AG04450 (cell line): Measurements from ENCODE around the gene MRGPRF. TPM values are rescaled to one million over a fixed set of nuclear protein-coding genes. Genes with fewer than 3 reads are reported as not detected.
A peak's percentile ranks its signal among the peaks of the same experiment; 100 is the strongest.

Experiments
- CTCF ChIA-PET: fragments of 300-600, 350-600 bp; formaldehyde crosslinking; extraction: SDS; loops from one replicate; lab custom pipeline; 2022; ENCODE audit warnings: antibody characterized with exemption, inconsistent platforms; lab: Charles Lee
- POLR2A ChIA-PET: fragments of 350-600 bp; formaldehyde crosslinking; extraction: SDS; loops from one replicate; lab custom pipeline; 2021; ENCODE audit warnings: antibody characterized with exemption, inconsistent platforms; lab: Yijun Ruan, JAX
- DNase-seq: peaks from one replicate; pipeline ENCODE4 v3.0.0-alpha.2; 2011; ENCODE audit warnings: low read depth, low spot score
- H3K27ac ChIP-seq: one replicate; pipeline ENCODE4 v1.5.1; 2012; ENCODE audit warnings: low read depth, low read length, control low read depth
- H3K27me3 ChIP-seq: one replicate; pipeline ENCODE4 v1.6.0; 2012; ENCODE audit warnings: low read length; ENCODE audit not compliant: control insufficient read depth, insufficient read depth
- H3K4me3 ChIP-seq: 2 replicates; pipeline ENCODE4 v1.5.1; 2011; ENCODE audit warnings: mild to moderate bottlenecking, low read depth, low read length, control low read depth
- H3K9me3 ChIP-seq: 2 replicates; pipeline ENCODE4 v1.5.1; 2012; ENCODE audit warnings: low read length; ENCODE audit not compliant: control insufficient read depth, insufficient read depth
- polyA plus RNA-seq: library from polyadenylated mRNA; depleted of rRNA; stranded (reverse); fragments of >200 nt; gene quantifications from 2 replicates; pipeline ENCODE4 v1.2.3, GENCODE V29; 2011
- TF ChIP-seq, protein P1 (sequence below): IDR thresholded peaks from 2 replicates; pipeline ENCODE4 v1.5.1; 2011; ENCODE audit warnings: low read depth, low read length, control low read depth, inconsistent platforms

Gene MRGPRF
- polyA plus RNA-seq, 1 experiment: 28.6 TPM

DNA sequence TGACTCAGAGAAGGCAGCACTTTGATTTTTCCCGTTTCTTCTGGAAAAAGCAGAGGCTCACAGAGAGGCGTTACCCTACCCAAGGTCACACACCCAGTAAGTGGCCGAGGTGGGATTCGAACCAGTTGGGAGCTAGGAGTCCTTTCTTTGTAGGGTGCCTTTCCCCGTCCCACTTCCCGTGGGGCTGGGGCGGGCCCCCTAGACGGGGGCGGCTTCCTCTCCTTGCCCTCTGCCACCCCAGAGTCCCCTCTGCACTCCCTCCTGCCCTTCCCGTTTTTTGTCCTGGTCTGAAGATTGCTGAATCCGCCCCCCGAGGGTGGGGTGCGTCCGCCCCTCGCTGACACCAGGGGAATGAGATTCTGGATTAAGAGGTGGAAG lies 36.4 kb upstream of the MRGPRF start:
- POLR2A ChIA-PET: interaction anchor here (0.7 kb wide), 1 partner anchor 41 kb away, joined by 3 read pairs; no protein-coding TSS in a partner anchor
- no peak overlapping the region for H3K27ac ChIP-seq
- CTCF ChIA-PET: interaction anchor here (2.2 kb wide), 1 partner anchor 36 kb away, joined by 9 read pairs; the partner anchor contains the start of gene MRGPRF

DNA sequence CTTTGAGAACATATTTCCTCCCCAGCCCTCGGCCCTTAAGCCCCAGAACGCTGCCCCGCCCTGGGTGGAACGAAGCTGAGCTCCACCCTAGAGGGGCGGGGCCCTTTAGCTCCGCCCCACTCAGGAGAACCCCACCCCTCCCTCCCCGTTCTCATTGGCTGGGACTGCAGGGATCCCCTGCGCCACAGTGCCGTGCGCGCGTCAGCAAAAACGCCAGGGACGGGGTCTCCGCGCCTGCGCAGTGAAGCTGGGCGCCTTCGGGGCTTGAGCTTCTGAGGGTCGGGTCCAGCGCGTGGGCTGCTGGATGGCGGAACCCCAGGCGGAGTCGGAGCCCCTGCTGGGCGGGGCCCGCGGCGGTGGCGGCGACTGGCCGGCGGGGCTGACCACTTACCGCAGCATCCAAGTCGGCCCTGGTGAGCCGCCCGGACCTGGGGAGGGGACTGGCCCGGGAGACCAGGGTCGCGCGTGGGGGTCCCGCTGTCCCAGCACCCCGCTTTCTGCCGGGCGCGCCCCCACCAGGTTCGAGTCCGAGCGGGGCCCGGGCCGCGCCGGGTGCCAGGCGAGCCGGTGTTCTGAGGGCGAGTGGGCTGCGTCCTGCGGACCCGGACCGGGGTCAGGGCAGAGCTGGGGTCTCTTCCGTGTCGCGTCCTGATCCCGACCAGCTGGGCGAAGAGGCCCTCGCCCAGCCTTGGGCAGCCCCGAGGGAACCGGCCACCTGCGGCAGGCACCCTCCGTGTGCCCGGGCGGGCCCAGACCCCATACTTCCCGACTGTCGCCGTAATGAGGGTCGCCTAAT lies 35.8 kb upstream of the MRGPRF start, which contains the start of gene TPCN2:
TPCN2 (plus strand) TSS at position 239 of the 796 bp plus-strand sequence; CDS start at position 305, 66 bp downstream.
- ChIA-PET POLR2A (interaction anchor here (0.7 to 1.7 kb wide), 8 partner anchors 17 to 590 kb away, joined by 3 to 15 read pairs (median 4); partner anchors contain the start of gene MRGPRF), CTCF (interaction anchor here (0.9 to 2.2 kb wide), 3 partner anchors 36 to 51 kb away, joined by 3 to 9 read pairs (median 4); partner anchors contain the start of gene MRGPRF)
- DNase-seq: peak; percentile 92
- peak within 1 kb of the TSS; percentile 81 for H3K4me3 ChIP-seq
- TF ChIP-seq, protein P1, sequence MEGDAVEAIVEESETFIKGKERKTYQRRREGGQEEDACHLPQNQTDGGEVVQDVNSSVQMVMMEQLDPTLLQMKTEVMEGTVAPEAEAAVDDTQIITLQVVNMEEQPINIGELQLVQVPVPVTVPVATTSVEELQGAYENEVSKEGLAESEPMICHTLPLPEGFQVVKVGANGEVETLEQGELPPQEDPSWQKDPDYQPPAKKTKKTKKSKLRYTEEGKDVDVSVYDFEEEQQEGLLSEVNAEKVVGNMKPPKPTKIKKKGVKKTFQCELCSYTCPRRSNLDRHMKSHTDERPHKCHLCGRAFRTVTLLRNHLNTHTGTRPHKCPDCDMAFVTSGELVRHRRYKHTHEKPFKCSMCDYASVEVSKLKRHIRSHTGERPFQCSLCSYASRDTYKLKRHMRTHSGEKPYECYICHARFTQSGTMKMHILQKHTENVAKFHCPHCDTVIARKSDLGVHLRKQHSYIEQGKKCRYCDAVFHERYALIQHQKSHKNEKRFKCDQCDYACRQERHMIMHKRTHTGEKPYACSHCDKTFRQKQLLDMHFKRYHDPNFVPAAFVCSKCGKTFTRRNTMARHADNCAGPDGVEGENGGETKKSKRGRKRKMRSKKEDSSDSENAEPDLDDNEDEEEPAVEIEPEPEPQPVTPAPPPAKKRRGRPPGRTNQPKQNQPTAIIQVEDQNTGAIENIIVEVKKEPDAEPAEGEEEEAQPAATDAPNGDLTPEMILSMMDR: no peak
- H3K27ac ChIP-seq: no peak within 1 kb of the TSS
- H3K9me3 ChIP-seq: no peaks in the 10 kb centered on the region
- no peaks in the 10 kb centered on the region for H3K27me3 ChIP-seq

More for the DNA sequence above, 36.4 kb upstream of the MRGPRF start:
- TF ChIP-seq, protein P1: no peak
- Histone ChIP-seq H3K4me3 (peak overlapping the region; percentile 81), H3K9me3 (no peaks in the 10 kb centered on the region), H3K27me3 (no peaks in the 10 kb centered on the region)
- DNase-seq: no peak

DNA sequence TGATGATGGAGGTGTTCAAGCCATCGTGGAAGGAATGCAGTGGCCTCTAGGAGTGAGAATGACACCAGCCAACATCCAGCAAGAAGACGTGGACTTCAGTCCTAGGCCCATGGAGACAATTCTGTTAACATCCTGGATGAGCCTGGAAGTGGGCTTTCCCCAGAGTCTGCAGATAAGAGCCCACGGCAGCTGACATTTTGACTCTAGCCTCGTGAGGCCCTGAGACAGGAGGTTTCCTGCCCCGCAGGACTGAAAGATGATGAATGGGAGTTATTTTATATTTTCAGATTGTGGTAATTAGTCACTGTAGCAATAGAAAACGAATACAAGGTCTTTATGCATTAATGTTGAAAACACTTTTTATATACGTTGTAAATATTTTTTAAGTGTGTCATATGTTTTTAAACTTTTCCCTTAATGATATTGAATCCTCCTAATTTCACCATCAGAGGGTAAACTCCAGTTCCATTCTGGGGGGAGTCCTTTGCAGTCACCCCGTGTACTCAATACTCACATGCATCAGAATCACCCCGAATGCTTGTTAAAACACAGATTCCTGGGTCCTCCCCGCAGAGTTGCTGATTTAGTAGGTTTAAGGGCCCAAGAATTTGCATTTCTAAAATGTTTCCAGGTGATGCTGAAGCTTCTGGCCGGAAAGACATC lies 35.1 kb upstream of the MRGPRF start:
- no peaks in the 10 kb centered on the region for H3K9me3 ChIP-seq
- POLR2A ChIA-PET: interaction anchor here (0.8 to 1.7 kb wide), 7 partner anchors 16 to 591 kb away, joined by 3 to 15 read pairs (median 5); partner anchors contain the start of gene MRGPRF
- no peak overlapping the region for H3K27ac ChIP-seq
- no peak for DNase-seq
- TF ChIP-seq, protein P1: no peak
- CTCF ChIA-PET: interaction anchor here (0.9 to 2.2 kb wide), 3 partner anchors 35 to 50 kb away, joined by 3 to 9 read pairs (median 4); partner anchors contain the start of gene MRGPRF
- no peaks in the 10 kb centered on the region for H3K27me3 ChIP-seq
- peak overlapping the region; percentile 81 for H3K4me3 ChIP-seq

DNA sequence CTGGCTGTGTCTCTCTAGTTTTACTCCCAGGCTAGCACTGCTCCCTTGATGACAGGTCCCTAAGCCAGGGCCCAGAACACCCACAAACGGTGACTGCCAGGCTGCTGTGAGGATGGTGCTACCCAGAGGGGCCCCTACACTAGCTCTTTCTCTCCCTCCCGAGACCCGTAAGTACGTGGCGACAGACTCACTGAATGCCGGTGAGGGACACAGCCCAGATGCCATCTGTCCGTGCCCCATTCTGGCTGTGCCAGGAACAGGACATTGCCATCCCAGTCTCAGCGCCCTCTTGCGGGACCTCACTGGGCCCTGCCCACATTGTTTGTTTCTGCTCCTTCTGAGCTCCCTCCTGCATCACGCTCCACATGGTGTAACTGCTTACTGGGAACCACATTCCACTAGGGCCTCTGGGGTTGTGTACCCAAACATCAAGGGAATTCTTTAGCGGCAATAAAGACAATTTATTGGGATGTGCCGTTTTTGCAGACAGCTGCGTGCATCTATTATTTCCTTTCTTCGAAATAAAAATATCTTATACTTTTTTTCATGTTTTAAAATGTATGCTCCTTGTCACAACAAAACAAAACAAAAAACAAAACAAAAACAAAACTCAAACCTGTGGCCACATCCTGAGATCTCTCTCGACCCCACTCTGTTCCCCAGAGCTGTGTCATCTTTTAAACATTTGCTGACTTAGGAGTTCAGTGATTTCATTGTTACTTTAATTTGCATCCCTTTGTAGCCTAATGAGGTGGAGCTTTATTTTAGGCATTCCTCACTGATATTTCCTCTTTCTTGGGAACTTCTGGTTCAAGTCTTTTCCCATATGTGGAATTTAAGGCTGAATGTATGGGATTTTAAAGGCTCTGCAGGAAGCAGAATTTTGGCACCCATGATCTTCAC lies 31.3 kb upstream of the MRGPRF start:
- H3K27me3 ChIP-seq: no peaks in the 10 kb centered on the region
- H3K27ac ChIP-seq: peak overlapping the region; percentile 39
- TF ChIP-seq, protein P1: peak; percentile 71
- POLR2A ChIA-PET: interaction anchor here (0.8 to 1.4 kb wide), 6 partner anchors 12 to 399 kb away, joined by 3 to 9 read pairs (median 3); partner anchors contain the start of gene MRGPRF
- H3K9me3 ChIP-seq: no peaks in the 10 kb centered on the region
- CTCF ChIA-PET: interaction anchor here (0.6 to 2.3 kb wide), 22 partner anchors 10 to 627 kb away, joined by 3 to 19 read pairs (median 5); partner anchors contain the start of gene MRGPRF
- no peak overlapping the region for H3K4me3 ChIP-seq
- DNase-seq: peak; percentile 53
